ENCODE data around the gene TIAM2.

Gene TIAM2

DNA sequence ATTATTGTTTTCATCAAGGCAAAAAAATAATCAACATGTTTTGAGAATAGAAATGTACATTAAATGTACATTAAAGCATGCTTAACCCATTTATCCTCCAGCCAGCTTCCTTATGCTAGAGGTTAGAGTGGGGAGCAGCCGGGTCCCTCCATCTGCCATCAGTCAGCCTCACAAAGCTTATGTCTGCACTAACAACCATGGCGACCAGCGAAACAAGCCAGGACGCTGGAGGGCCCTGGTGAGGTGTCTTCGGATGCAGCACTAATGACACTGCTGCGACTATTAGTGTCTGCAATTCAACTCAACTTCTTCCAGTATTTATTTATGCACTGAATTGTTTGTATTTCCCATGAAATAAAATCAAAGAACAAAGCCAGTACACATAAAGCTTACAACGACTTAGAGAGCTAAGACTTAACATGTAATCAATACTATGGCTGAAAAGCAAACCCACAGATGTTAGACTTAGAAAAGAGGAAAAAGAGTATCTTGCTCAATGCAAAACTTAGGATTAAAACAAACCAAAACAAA, 275.5 kb downstream of the TIAM2 start:
- Mint-ChIP-seq H3K27me3 (ENCODE audit: low read depth) (no peaks in the 10 kb centered on the region), H3K27ac (no peak overlapping the region), H3K36me3 (ENCODE audit: low read depth) (peaks cover 31% of the 10 kb centered on the region), H3K4me3 (no peak overlapping the region), H3K9me3 (no peaks in the 10 kb centered on the region), H3K4me1 (peaks cover 24% of the 10 kb centered on the region)
- TF ChIP-seq CTCF (IDR thresholded peaks at IDR 0.05; ENCODE audit: unreplicated experiment in 3 of 3), result no peak

DNA sequence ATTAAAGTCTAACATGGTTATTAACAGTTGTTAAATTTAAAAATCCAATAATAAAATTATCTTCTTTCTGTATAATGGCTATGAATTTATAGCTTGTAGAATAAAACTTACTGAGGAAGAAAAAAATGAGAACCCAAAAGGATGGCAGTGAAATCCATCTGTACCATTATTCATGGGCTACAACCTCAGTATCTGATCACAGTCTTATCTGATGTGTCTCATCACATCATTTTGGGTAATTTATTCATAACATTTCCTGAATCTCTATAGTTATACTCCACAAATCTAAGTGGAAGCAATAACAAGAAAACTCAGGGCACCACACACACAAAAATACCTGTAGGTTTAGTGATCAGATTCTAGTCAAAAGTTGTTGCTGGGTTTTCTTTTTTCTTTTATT, 276.0 kb downstream of the TIAM2 start:
- Mint-ChIP-seq H3K27me3 (ENCODE audit: low read depth) (no peaks in the 10 kb centered on the region), H3K4me1 (peaks cover 29% of the 10 kb centered on the region), H3K27ac (no peak overlapping the region), H3K9me3 (no peaks in the 10 kb centered on the region), H3K36me3 (ENCODE audit: low read depth) (peaks cover 30% of the 10 kb centered on the region), H3K4me3 (no peak overlapping the region)
- no peak for TF ChIP-seq CTCF (IDR thresholded peaks at IDR 0.05; ENCODE audit: unreplicated experiment in 3 of 3)

GRCh38 chr6:155272353-155273232, 277.5 kb downstream of the TIAM2 start:
- Mint-ChIP-seq H3K4me1 (peaks cover 30% of the 10 kb centered on the region), H3K4me3 (no peak overlapping the region), H3K27me3 (ENCODE audit: low read depth) (no peaks in the 10 kb centered on the region), H3K27ac (peak overlapping the region; percentile 40 to 76 (median 63)), H3K9me3 (no peaks in the 10 kb centered on the region), H3K36me3 (ENCODE audit: low read depth) (peaks cover 22% of the 10 kb centered on the region)
- TF ChIP-seq CTCF (IDR thresholded peaks at IDR 0.05; ENCODE audit: unreplicated experiment in 3 of 3), result no peak

DNA sequence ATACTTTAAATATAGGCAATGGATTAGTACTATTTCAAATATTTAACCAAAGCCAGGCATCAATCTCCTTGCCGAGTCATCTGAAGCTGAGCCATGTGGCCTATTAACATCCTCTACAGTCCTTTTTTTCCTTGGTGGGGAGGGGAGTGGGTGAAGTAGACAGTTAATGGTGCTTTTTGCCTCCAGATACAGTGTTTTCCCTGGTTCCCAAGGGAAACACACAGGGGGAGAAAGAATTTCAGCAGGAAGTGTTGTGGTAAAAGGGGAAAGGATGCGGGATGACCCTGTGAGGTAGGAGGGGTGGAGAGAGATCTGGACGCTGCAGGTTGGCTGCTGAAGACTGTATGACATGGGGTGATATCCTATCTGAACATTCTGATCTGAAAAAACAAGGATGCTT, 278.3 kb downstream of the TIAM2 start:
- no peaks in the 10 kb centered on the region for H3K27me3 Mint-ChIP-seq (ENCODE audit: low read depth)
- no peak for TF ChIP-seq CTCF (IDR thresholded peaks at IDR 0.05; ENCODE audit: unreplicated experiment in 3 of 3)
- no peaks in the 10 kb centered on the region for H3K9me3 Mint-ChIP-seq
- peaks cover 17% of the 10 kb centered on the region for H3K36me3 Mint-ChIP-seq (ENCODE audit: low read depth)
- H3K4me3 Mint-ChIP-seq, result no peak overlapping the region
- H3K27ac Mint-ChIP-seq, result peak overlapping the region; percentile 19 to 76 (median 53)
- H3K4me1 Mint-ChIP-seq, result peaks cover 30% of the 10 kb centered on the region

GRCh38 chr6:155274106-155274505, 279.0 kb downstream of the TIAM2 start:
- no peaks in the 10 kb centered on the region for H3K27me3 Mint-ChIP-seq (ENCODE audit: low read depth)
- TF ChIP-seq CTCF (IDR thresholded peaks at IDR 0.05; ENCODE audit: unreplicated experiment in 3 of 3), result no peak
- H3K27ac Mint-ChIP-seq, result peak overlapping the region in 1 of 3 experiments; percentile 76
- H3K9me3 Mint-ChIP-seq, result no peaks in the 10 kb centered on the region
- no peak overlapping the region for H3K4me3 Mint-ChIP-seq
- peaks cover 17% of the 10 kb centered on the region for H3K36me3 Mint-ChIP-seq (ENCODE audit: low read depth)
- H3K4me1 Mint-ChIP-seq, result peaks cover 30% of the 10 kb centered on the region
